OCI-LY1 (cell line): ENCODE measurements around the gene NAV3.
"Not testable (repeated sequence)": the region's sequence is repeated elsewhere in the genome, so short reads cannot be mapped to it uniquely, and the experiment has no call there.

Experiments
- H2AFZ ChIP-seq: fragments of 200-600 bp; sonication (generic), shearing (Covaris generic); 2 replicates; pipeline ENCODE4 v1.6.0; 2014; ENCODE audit warnings: antibody characterized with exemption, mild to moderate bottlenecking, low read length
- H3F3A ChIP-seq: fragments of 200-600 bp; sonication (generic), shearing (Covaris generic); 2 replicates; pipeline ENCODE4 v1.6.0; 2014; ENCODE audit warnings: mild to moderate bottlenecking, antibody characterized with exemption, low read length, moderate library complexity; ENCODE audit not compliant: insufficient read depth
- H3K27ac ChIP-seq: fragments of 200-600 bp; sonication (generic); 2 replicates; pipeline ENCODE4 v1.5.1; 2014; ENCODE audit warnings: low read length, mixed run types, mild to moderate bottlenecking, low read depth; ENCODE audit not compliant: poor library complexity, severe bottlenecking
- H3K27me3 ChIP-seq: fragments of 200-600 bp; sonication (generic); 2 replicates; pipeline ENCODE4 v1.6.0; 2014; ENCODE audit warnings: antibody characterized with exemption, mild to moderate bottlenecking, low read length, moderate library complexity; ENCODE audit not compliant: insufficient read depth
- H3K36me3 ChIP-seq: fragments of 200-600 bp; sonication (generic); 2 replicates; pipeline ENCODE4 v1.6.1; 2014; ENCODE audit warnings: mild to moderate bottlenecking, antibody characterized with exemption, low read length, moderate library complexity, mixed read lengths; ENCODE audit not compliant: insufficient read depth
- H3K4me1 ChIP-seq: fragments of 200-600 bp; sonication (generic); 2 replicates; pipeline ENCODE4 v1.5.1; 2014; ENCODE audit warnings: mild to moderate bottlenecking, low read length, moderate library complexity; ENCODE audit not compliant: insufficient read depth, severe bottlenecking
- H3K4me2 ChIP-seq: fragments of 200-600 bp; sonication (generic), shearing (Covaris generic); 2 replicates; pipeline ENCODE4 v1.6.1; 2014; ENCODE audit warnings: low read length
- H3K4me3 ChIP-seq: fragments of 200-600 bp; sonication (generic); 2 replicates; pipeline ENCODE4 v1.5.1; 2014; ENCODE audit warnings: low read length, low read depth, mild to moderate bottlenecking, mixed read lengths; ENCODE audit not compliant: poor library complexity, severe bottlenecking
- H3K79me2 ChIP-seq: fragments of 200-600 bp; shearing (Covaris generic); 2 replicates; pipeline ENCODE4 v1.6.1; 2016; ENCODE audit warnings: mixed run types, low read length, mixed read lengths; ENCODE audit not compliant: insufficient read depth
- H3K9ac ChIP-seq: fragments of 200-600 bp; sonication (generic), shearing (Covaris generic); 2 replicates; pipeline ENCODE4 v1.6.1; 2014; ENCODE audit warnings: mild to moderate bottlenecking, low read length, mixed read lengths
- H3K9me2 ChIP-seq: fragments of 200-600 bp; sonication (generic), shearing (Covaris generic); 2 replicates; pipeline ENCODE4 v1.6.1; 2014; ENCODE audit warnings: low read depth, mild to moderate bottlenecking, low read length, mixed read lengths
- H3K9me3 ChIP-seq: fragments of 200-600 bp; shearing (Covaris generic); 2 replicates; pipeline ENCODE4 v1.6.1; 2014; ENCODE audit warnings: low read length, mixed read lengths
- H4K20me1 ChIP-seq: fragments of 200-600 bp; sonication (generic), shearing (Covaris generic); 2 replicates; pipeline ENCODE4 v1.6.0; 2016; ENCODE audit warnings: mild to moderate bottlenecking, low read length; ENCODE audit not compliant: insufficient read depth
- EZH2 ChIP-seq: fragments of 200-600 bp; sonication (generic), shearing (Covaris generic); IDR thresholded peaks from 2 replicates; pipeline ENCODE4 v1.8.0; 2017; ENCODE audit warnings: borderline replicate concordance, mixed run types, mild to moderate bottlenecking, antibody characterized with exemption, low read length, moderate library complexity, mixed read lengths
- TF ChIP-seq, protein P1 (sequence below): fragments of 200-600 bp; sonication (generic), shearing (Covaris generic); IDR thresholded peaks from 2 replicates; pipeline ENCODE4 v1.5.1; 2017; ENCODE audit warnings: mild to moderate bottlenecking, antibody characterized with exemption, low read length, moderate library complexity, mixed read lengths

Gene NAV3

DNA sequence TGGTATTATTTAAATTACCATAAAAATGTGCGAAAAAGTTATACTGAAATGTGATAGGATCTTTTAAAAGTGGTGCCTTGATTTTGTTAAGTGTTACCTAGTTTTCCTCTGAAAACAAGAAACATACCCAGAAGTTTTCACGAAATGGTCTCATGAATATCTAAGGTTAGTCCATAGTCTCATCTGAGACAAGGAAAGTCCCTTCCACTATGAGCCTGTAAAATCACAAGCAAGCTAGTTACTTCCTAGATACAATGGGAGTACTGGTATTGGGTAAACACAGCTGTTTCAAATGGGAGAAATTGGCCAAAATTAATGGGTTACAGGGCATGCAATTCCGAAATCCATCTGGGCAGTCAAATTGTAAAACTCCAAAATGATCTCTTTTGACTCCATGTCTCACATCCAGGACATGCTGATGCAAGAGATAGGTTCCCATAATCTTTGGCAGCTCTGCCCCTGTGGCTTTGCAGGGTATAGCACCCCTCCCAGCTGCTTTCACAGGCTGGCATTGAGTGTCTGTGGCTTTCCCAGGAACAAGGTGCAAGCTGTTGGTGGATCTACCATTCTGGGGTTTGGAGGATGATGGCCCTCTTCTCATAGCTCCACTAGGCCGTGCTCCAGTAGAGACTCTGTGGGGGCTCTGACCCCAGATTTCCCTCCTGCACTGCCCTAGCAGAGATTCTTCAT lies 271.4 kb downstream of the NAV3 start:
- H3K9me2 ChIP-seq, result no peaks in the 10 kb centered on the region
- no peaks in the 10 kb centered on the region for H3K36me3 ChIP-seq
- no peak overlapping the region for H3K4me3 ChIP-seq
- H3K9me3 ChIP-seq, result no peaks in the 10 kb centered on the region
- no peaks in the 10 kb centered on the region for H3K79me2 ChIP-seq
- no peak overlapping the region for H3K4me2 ChIP-seq
- no peak overlapping the region for H2AFZ ChIP-seq
- no peaks in the 10 kb centered on the region for H4K20me1 ChIP-seq
- H3K4me1 ChIP-seq, result no peaks in the 10 kb centered on the region
- TF ChIP-seq, protein P1, sequence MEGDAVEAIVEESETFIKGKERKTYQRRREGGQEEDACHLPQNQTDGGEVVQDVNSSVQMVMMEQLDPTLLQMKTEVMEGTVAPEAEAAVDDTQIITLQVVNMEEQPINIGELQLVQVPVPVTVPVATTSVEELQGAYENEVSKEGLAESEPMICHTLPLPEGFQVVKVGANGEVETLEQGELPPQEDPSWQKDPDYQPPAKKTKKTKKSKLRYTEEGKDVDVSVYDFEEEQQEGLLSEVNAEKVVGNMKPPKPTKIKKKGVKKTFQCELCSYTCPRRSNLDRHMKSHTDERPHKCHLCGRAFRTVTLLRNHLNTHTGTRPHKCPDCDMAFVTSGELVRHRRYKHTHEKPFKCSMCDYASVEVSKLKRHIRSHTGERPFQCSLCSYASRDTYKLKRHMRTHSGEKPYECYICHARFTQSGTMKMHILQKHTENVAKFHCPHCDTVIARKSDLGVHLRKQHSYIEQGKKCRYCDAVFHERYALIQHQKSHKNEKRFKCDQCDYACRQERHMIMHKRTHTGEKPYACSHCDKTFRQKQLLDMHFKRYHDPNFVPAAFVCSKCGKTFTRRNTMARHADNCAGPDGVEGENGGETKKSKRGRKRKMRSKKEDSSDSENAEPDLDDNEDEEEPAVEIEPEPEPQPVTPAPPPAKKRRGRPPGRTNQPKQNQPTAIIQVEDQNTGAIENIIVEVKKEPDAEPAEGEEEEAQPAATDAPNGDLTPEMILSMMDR, result no peak
- no peak for TF ChIP-seq EZH2
- no peaks in the 10 kb centered on the region for H3F3A ChIP-seq
- H3K27me3 ChIP-seq, result no peaks in the 10 kb centered on the region
- H3K27ac ChIP-seq, result no peak overlapping the region
- H3K9ac ChIP-seq, result no peak overlapping the region

DNA sequence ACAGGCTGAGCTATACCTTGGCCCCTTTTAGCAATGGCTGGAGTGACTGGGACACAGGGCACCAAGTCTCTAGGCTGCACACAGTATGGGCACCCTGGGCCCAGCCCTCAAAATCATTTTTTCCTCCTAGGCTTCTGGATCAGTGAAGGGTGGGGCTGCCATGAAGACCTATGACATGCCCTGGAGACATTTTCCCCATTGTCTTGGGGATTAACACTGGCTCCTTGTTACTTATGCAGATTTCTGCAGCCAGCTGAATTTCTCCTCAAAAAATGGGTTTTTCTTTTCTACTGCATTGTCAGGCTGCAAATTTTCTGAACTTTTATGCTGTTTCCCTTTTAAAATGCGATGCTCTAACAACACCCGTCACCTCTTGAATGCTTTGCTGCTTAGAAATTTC lies 272.1 kb downstream of the NAV3 start:
- H3K36me3 ChIP-seq, H3K27ac ChIP-seq, H3K4me3 ChIP-seq, H3K79me2 ChIP-seq, H3F3A ChIP-seq, H4K20me1 ChIP-seq, H3K4me1 ChIP-seq, H3K27me3 ChIP-seq, H3K9ac ChIP-seq, H2AFZ ChIP-seq, H3K9me2 ChIP-seq, H3K4me2 ChIP-seq, H3K9me3 ChIP-seq: not testable (repeated sequence)

DNA sequence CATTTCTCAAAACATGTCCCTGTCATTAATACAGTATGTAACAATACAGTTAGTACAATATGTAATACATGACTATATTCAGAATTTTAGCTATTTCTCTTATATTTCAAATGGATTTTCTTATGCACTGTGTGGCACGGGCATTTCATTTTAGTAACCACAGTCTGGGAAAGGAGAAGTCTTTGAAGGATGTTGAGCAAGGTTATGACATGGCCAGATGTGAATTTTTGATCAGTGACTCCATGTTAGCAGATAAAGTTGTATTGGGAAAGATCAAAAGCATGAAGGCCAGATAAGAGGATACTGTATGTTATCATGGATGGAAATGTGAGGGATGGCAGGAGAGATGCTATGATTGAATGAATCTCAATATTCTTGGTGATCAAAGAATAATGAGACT lies 285.2 kb downstream of the NAV3 start:
- Histone ChIP-seq H2AFZ (no peak overlapping the region), H3K79me2 (no peaks in the 10 kb centered on the region), H4K20me1 (no peaks in the 10 kb centered on the region), H3K27ac (no peak overlapping the region), H3K9ac (no peak overlapping the region), H3K4me3 (no peak overlapping the region), H3K4me1 (no peaks in the 10 kb centered on the region), H3F3A (no peaks in the 10 kb centered on the region), H3K36me3 (no peaks in the 10 kb centered on the region), H3K9me3 (peaks cover 2% of the 10 kb centered on the region; the same call in 1 of the 2 replicates), H3K9me2 (no peaks in the 10 kb centered on the region), H3K4me2 (no peak overlapping the region), H3K27me3 (no peaks in the 10 kb centered on the region)
- TF ChIP-seq EZH2, result no peak
- TF ChIP-seq, protein P1, result no peak

DNA sequence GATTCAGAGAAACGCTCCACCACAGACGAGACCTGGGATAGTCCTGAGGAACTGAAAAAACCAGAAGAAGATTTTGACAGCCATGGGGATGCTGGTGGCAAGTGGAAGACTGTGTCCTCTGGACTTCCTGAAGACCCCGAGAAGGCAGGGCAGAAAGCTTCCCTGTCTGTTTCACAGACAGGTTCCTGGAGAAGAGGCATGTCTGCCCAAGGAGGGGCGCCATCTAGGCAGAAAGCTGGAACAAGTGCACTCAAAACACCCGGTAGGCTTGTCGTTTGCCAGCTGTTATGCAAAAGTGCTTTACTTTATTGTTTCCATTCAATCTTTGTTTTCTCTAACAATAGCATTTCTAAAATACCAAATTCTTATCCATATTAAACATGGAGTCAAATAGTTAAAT lies 287.3 kb downstream of the NAV3 start:
- no peaks in the 10 kb centered on the region; the same call in 1 of the 2 replicates for H3K9me3 ChIP-seq
- H2AFZ ChIP-seq, result no peak overlapping the region
- no peak overlapping the region for H3K4me3 ChIP-seq
- H3K79me2 ChIP-seq, result no peaks in the 10 kb centered on the region
- no peak overlapping the region for H3K9ac ChIP-seq
- no peaks in the 10 kb centered on the region for H3K27me3 ChIP-seq
- no peaks in the 10 kb centered on the region for H3F3A ChIP-seq
- H3K4me1 ChIP-seq, result no peaks in the 10 kb centered on the region
- no peak overlapping the region for H3K4me2 ChIP-seq
- no peaks in the 10 kb centered on the region for H3K9me2 ChIP-seq
- H3K27ac ChIP-seq, result no peak overlapping the region
- H3K36me3 ChIP-seq, result no peaks in the 10 kb centered on the region
- no peaks in the 10 kb centered on the region for H4K20me1 ChIP-seq
- no peak for TF ChIP-seq EZH2
- TF ChIP-seq, protein P1, result peak; percentile 44
